NCI-H2196 (cell line): Measurements from ENCODE around the gene PADI4.

ENCODE experiments used
- DNase-seq: peaks from one replicate; lab custom pipeline; 2025; ENCODE audit not compliant: unreplicated experiment; lab: John Stamatoyannopoulos, UW

Gene PADI4

DNA sequence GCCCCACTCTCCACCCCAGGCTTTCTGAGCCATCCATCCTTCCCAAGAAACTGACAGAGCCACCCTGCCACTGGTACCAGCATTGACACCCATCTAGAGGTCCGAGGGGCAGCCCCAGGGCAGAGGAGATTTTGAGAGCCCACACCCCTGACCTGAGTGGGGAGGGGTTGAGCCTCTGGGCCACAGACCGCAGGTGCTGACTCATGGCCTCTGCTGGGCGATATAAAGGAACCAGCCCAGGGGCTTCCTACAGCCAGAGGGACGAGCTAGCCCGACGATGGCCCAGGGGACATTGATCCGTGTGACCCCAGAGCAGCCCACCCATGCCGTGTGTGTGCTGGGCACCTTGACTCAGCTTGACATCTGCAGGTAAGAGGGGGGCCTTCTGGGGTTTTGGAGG is at the start of gene PADI4:
TSS of gene PADI4 (plus strand) at position 252 of the 400 bp plus-strand sequence. CDS start at position 278, 26 bp downstream.
- DNase-seq, result no peak

- DNase-seq, result no peak
Observed at GRCh38 chr1:17258758-17259130, 49.3 kb upstream of the PADI4 start.

DNA sequence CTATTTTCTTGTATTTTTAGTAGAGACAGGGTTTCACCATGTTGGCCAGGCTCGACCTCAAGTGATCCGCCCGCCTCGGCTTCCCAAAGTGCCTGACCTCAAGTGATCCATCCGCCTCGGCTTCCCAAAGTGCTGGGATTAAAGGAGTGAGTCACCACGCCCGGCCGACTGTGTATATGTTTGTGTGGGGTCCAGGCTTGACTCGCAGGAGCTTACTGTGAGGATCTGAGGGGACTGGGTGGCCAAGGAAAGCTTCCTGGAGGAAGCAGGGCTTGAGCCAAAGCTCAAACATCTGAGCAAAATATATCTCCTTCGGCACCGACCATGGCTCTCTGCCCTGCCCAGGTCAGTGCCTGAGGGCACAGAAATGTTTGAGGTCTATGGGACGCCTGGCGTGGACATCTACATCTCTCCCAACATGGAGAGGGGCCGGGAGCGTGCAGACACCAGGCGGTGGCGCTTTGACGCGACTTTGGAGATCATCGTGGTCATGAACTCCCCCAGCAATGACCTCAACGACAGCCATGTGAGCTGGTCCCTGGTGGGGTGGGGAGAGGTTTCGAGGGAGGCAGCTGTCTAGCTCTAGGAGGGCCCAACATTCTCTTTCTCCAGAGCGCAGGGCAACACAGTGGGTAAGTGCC is 48.6 kb upstream of the PADI4 start:
- no peak for DNase-seq

GRCh38 chr1:17260264-17260663 is 47.7 kb upstream of the PADI4 start:
- DNase-seq, result no peak

GRCh38 chr1:17260738-17261137 is 47.3 kb upstream of the PADI4 start:
- DNase-seq, result no peak

- DNase-seq, result no peak
Observed at GRCh38 chr1:17263936-17264335, 44.1 kb upstream of the PADI4 start.

DNA sequence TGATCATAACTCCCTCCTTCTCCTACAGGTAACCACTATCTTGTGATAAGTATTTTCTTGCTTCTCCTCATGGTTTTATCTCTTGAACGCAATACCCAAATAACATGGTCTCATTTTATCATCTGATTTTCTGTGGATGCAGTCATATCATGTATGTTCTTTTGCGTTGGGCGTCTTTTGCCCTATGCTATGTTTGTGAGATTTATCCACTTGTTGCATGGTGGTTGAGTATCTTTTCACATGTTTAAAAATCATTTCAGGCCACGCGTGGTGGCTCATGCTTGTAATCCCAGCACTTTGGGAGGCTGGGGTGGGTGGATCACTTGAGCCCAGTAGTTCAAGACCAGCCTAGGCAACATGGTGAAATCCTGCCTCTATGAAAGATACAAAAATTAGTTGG is 43.5 kb upstream of the PADI4 start:
- no peak for DNase-seq

- DNase-seq, result no peak
Observed at GRCh38 chr1:17265162-17265561, 42.8 kb upstream of the PADI4 start.

- no peak for DNase-seq
Observed at GRCh38 chr1:17265950-17266349, 42.0 kb upstream of the PADI4 start.

- DNase-seq, result no peak
Observed at GRCh38 chr1:17270891-17271765, 36.9 kb upstream of the PADI4 start.

GRCh38 chr1:17272066-17272465 is 35.9 kb upstream of the PADI4 start:
- DNase-seq, result no peak

- no peak for DNase-seq
Observed at GRCh38 chr1:17272646-17273045, 35.4 kb upstream of the PADI4 start.

DNA sequence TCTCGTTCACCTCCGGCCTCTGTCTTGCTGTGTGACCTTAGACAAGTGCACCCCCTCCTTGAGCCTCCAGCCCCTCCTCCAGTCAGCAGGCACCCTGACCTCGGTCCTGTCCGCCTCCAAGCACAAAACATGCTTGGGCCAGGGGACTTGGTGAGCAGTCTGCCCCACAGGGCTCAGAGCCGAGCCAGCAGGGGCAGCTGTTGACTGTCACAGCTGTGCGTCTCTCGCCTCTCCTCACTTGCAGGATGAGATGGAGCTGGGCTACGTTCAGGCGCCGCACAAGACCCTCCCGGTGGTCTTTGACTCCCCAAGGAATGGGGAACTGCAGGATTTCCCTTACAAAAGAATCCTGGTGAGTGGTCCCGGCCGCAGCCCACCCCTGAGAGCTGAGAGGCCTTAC is 34.9 kb upstream of the PADI4 start:
- DNase-seq, result no peak

- peak; percentile 64 for DNase-seq
Observed at GRCh38 chr1:17274186-17275170, 33.5 kb upstream of the PADI4 start.

- DNase-seq, result no peak
Observed at GRCh38 chr1:17276568-17276967, 31.4 kb upstream of the PADI4 start.

- DNase-seq, result no peak
Observed at GRCh38 chr1:17277511-17278159, 30.4 kb upstream of the PADI4 start.

DNA sequence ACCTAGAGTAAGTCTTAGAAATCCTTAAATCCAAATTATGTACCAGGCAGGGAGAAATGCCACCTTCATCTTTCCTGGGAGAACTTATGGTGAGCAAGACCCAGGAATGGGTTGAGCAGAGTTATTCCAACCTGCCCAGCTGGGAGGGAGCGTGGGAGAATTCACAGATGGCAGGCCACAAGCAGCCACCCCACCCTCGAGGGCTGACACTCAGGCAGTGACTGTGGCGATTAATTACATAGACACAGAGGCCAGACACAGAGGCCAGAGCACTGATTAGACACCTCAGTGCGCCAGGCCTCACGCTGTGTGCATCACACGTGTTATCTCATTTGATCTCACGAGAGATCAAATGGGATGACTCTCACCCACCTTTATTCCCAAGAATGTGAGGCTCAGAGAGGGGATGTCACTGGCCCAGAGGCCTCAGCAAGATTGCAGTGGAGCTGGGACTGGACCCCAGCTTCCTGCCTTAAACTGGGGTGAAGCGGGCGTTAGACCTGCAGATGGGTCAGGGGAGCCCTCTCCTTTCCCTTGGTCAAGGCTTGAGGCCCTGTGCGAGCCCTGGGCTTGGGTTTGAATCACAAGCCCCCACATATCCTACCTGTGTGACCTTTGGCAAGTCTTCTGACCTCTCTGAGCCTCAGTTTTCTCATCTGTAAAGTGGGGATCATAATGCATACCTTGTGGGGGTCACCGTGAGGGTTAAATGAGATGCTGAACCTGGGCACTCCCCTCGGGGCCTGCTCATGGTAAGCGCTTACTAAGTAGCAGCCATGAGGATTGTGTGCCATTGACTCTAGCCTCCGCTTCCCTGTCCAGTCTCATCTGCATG is 28.8 kb upstream of the PADI4 start:
- no peak for DNase-seq

DNA sequence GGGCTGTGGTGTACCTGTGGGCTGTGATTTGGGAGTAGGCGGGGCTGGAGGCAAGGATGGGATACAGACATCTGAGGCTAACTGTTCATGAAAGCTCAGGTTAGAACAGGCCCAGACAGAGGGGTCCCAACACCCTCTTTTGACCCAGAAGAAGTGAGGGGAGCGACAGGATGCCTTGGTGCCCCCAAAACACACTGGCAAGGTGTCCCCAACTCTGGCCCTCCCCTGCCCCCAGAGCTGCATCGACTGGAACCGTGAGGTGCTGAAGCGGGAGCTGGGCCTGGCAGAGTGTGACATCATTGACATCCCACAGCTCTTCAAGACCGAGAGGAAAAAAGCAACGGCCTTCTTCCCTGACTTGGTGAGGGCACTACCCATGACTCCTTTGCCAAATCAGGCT is 27.6 kb upstream of the PADI4 start:
- no peak for DNase-seq

- DNase-seq, result no peak
Observed at GRCh38 chr1:17280894-17281293, 27.1 kb upstream of the PADI4 start.

- no peak for DNase-seq
Observed at GRCh38 chr1:17281775-17282181, 26.2 kb upstream of the PADI4 start.
